GM18499 (cell line): ENCODE measurements around the gene PTPRN2.
"Not testable (repeated sequence)": the region's sequence is repeated elsewhere in the genome, so short reads cannot be mapped to it uniquely, and the experiment has no call there.

ENCODE experiments used
- ATAC-seq: cut with Tn5 transposase; IDR thresholded peaks from one replicate; pipeline ENCODE4 v1.9.1; 2021; ENCODE audit warnings: moderate number of reproducible peaks; ENCODE audit not compliant: insufficient read depth, unreplicated experiment

PTPRN2 gene

DNA sequence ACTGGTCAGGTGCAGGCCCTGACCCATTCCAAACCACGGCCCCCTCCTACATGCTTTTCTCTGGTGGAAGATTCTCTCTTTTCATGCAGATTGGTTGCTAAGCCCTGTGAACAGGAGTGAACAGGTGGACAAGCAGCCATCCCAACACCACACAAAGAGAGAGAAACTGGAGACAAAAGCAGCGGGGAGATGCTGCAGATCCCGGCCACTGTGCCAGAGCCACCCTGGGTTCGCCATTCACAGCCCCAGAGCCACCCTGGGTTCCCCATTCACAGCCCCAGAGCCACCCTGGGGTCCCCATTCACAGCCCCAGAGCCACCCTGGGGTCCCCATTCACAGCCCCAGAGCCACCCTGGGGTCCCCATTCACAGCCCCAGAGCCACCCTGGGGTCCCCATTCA, 239.6 kb downstream of the PTPRN2 start:
- ATAC-seq: not testable (repeated sequence)

DNA sequence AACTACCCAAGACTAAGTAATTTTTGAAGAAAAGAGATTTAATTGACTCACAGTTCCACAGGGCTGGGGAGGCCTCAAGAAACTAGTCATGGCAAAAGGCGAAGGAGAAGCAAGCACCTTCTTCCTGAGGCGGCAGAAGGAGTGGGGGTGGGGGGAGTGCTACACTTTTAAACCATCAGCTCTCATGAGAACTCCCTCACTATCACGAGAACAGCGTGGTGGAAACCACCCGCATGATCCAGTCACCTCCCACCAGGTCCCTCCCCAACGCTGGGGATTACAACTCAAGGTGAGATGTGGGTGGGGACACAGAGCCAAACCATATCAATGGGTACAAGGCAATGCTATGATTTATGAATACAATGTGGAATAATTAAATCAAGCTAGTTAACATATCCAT, 241.9 kb downstream of the PTPRN2 start:
- ATAC-seq: no peak

- ATAC-seq: no peak
Measured at GRCh38 chr7:158344706-158345300, 242.8 kb downstream of the PTPRN2 start.

- ATAC-seq: no peak
Measured at GRCh38 chr7:158343936-158344455, 243.6 kb downstream of the PTPRN2 start.

GRCh38 chr7:158343526-158343925, 244.1 kb downstream of the PTPRN2 start:
- no peak for ATAC-seq

- ATAC-seq: not testable (repeated sequence)
Measured at GRCh38 chr7:158341097-158341496, 246.5 kb downstream of the PTPRN2 start.

- not testable (repeated sequence) for ATAC-seq
Measured at GRCh38 chr7:158336952-158337351, 250.7 kb downstream of the PTPRN2 start.

DNA sequence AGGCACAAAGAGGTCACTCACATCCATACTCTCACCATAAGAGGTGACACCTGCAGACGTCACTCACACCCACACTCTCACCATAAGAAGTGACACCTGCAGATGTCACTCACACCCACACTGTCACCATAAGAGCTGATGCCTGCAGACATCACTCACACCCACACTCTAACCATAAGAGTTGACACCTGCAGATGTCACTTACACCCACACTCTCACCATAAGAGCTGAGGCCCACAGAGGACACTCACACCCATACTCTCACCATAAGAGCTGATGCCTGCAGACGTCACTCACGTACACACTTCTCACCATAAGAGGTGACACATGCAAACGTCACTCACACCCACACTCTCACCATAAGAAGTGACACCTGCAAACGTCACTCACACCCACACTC, 255.1 kb downstream of the PTPRN2 start:
- not testable (repeated sequence) for ATAC-seq

DNA sequence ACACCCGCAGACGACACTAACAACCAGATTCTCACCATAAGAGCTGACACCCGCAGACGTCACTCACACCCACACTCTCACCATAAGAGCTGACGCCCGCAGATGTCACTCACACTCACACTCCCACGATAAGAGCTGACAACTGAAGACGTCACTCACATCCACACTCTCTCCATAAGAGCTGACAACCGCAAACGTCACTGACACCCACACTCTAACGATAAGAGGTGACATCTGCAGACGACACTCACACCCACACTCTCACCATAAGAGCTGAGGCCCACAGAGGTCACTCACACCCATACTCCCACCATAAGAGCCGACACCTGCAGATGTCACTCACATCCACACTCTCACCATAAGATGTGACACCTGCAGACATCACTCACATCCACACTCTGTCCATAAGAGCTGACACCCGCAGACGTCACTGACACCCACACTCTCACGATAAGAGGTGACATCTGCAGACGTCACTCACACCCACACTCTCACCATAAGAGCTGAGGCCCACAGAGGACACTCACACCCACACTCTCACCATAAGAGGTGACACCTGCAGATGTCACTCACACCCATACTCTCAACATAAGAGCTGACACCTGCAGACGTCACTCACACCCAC, 255.7 kb downstream of the PTPRN2 start:
- ATAC-seq: not testable (repeated sequence)

- no peak for ATAC-seq
Measured at GRCh38 chr7:158329686-158330085, 257.9 kb downstream of the PTPRN2 start.

DNA sequence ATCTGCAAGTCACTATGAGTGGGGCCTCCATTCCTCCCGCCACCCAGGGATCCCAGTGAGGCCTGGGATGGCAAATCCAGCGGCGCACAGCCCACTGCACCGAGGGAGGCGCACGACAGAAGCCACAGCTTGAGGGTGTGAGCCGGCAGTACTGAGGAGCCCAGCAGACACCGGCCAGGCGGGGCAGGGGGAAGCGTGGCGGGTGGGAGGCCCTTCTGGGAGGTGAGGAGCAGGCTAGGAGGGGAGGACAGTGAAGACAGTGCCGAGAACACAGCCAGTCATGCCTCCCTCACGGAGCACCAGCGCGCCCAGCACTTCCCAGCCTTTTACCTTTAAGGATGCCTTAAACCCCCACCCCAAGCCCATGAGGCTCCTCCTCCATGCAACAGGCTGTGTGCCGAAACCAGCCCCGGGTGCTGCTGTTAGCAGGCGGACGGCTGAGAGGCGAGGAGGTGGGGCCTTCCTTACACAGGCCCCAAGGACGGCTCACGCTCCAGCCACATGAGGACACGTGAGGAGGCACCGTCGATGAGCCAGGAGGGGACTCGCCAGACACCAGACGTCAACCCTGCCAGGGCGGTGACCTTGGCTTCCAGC, 258.5 kb downstream of the PTPRN2 start:
- ATAC-seq: no peak

DNA sequence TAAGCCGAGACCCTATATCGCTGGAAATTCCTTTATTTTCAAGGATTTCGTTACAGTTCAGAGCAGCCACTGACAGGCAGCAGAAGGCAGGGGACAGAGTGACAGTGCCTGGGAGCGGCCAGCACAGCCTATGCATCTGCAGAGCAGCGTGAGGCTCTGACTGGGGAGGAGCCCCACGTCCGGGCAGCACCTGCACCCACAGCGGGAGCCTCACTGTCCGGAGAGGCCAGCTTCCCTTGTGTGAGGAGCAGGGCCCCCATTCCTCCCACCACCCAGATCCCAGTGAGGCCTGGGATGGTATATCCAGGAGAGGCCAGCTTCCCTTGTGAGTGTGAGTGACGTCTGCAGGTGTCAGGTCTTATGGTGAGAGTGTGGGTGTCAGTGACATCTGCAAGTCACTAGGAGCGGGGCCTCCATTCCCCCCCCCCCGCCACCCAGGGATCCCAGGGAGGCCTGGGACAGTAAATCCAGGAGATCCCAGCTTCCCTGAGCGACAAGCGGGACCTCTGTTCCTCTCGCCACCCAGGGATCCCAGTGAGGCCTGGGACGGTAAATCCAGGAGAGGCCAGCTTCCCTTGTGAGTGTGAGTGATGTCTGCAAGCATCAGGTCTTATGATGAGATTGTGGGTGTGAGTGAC, 259.1 kb downstream of the PTPRN2 start:
- ATAC-seq: no peak

GRCh38 chr7:158327571-158328180, 259.9 kb downstream of the PTPRN2 start:
- ATAC-seq: no peak

DNA sequence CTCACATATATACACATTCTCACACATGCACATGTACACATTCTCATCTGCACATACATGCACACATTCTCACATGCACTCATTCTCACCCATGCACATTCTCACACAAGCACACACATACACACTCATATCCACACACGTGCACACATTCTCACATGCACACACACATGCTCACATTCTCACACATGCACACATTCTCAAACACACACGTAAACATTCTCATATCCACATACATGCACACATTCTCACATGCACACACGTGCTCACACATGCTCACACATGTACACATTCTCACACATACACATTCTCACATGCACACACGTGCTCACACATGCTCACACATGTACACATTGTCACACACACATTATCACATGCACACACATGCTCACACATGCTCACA, 260.6 kb downstream of the PTPRN2 start:
- ATAC-seq: no peak

GRCh38 chr7:158325530-158326381, 261.9 kb downstream of the PTPRN2 start:
- no peak for ATAC-seq

GRCh38 chr7:158324397-158325360, 262.9 kb downstream of the PTPRN2 start:
- ATAC-seq: no peak

GRCh38 chr7:158323741-158324396, 263.8 kb downstream of the PTPRN2 start:
- no peak for ATAC-seq
